ENCODE results near the gene PRKAG2. TPM values are rescaled to one million over a fixed set of nuclear protein-coding genes. Genes with fewer than 3 reads are reported as not detected.
A peak's percentile ranks its signal among the peaks of the same experiment; 100 is the strongest.
"Not testable (repeated sequence)": the region's sequence is repeated elsewhere in the genome, so short reads cannot be mapped to it uniquely, and the experiment has no call there.

Gene PRKAG2
- total RNA-seq, 2 donors from 2014 or later: 19.9 to 22.6 TPM

DNA sequence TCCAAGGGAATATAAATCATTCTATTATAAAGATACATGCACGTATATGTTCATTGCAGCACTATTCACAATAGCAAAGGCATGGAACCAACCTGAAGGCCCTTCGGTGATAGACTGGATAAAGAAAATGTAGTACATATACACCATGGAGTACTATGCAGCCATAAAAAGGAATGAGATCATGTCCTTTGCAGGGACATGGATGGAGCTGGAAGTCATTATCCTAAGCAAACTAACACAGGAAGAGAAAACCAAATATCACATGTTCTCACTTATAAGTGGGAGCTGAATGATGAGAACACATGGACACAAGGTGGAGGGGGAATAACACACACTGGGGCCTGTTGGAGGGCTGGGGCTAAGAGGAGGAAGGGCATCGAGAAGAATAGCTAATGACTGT is 30.2 kb upstream of the PRKAG2 start:
- H3K36me3 Mint-ChIP-seq, H3K27ac Mint-ChIP-seq: not testable (repeated sequence)
- H3K27me3 Mint-ChIP-seq: peaks cover 20 to 44% of the 10 kb centered on the region in 2 donors

DNA sequence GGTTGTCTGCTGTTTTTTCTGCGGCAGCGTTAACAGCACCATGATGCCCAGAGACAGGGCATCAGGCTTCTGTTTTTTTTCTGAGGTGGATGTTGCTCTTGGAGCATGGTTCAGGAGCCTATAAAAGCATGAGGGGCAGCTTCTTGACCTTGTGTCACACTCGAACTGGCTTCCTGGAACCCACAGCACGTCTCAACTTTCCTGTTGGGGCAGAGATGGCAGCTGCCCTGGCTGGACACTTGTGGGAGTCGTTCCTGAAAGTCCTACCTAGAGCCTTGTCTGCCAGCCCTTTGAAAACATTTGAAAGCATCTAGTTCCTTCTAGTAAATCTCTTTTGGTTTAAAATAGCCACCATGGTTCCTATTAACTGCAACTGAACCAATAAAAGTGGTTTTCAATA is 28.9 kb upstream of the PRKAG2 start:
- DNase-seq (ENCODE audit: low spot score): no peak
- Mint-ChIP-seq H3K9me3 (no peaks in the 10 kb centered on the region), H3K4me1 (ENCODE audit: low read depth in 2 of 2) (peaks cover 0 to 2% of the 10 kb centered on the region in 2 donors), H3K36me3 (no peaks in the 10 kb centered on the region), H3K27ac (no peak overlapping the region), H3K4me3 (no peak overlapping the region), H3K27me3 (peaks cover 24 to 50% of the 10 kb centered on the region in 2 donors)
- no peak for ATAC-seq

More for the DNA sequence above, 30.2 kb upstream of the PRKAG2 start:
- not testable (repeated sequence) for H3K9me3 Mint-ChIP-seq; H3K4me3 Mint-ChIP-seq; ATAC-seq; DNase-seq (ENCODE audit: low spot score); H3K4me1 Mint-ChIP-seq (ENCODE audit: low read depth in 2 of 2)

DNA sequence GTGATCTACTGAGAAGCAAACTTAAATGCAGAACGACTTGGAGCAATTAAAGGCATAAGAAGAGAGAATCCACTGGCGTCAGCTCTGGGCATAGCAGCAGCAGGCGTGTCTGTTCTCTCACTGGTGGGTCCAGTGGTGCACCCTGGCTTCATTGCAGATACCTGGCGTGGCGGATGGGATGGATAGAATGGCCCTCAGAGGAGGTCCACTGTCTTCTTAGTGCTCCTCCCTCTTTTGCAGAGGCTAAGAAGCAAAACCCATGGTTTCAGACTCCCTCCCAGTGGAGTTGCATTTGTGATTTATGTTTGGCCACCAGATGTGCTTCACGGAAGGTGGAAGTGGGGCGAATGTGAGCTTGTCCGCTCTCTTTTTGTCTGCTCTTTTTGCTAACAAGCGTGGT is 28.4 kb upstream of the PRKAG2 start:
- Mint-ChIP-seq H3K27me3 (peaks cover 25 to 53% of the 10 kb centered on the region in 2 donors), H3K9me3 (no peaks in the 10 kb centered on the region), H3K4me1 (ENCODE audit: low read depth in 2 of 2) (peaks cover 0 to 2% of the 10 kb centered on the region in 2 donors), H3K27ac (no peak overlapping the region), H3K4me3 (no peak overlapping the region), H3K36me3 (no peaks in the 10 kb centered on the region)
- DNase-seq (ENCODE audit: low spot score) (no peak), ATAC-seq (no peak)

DNA sequence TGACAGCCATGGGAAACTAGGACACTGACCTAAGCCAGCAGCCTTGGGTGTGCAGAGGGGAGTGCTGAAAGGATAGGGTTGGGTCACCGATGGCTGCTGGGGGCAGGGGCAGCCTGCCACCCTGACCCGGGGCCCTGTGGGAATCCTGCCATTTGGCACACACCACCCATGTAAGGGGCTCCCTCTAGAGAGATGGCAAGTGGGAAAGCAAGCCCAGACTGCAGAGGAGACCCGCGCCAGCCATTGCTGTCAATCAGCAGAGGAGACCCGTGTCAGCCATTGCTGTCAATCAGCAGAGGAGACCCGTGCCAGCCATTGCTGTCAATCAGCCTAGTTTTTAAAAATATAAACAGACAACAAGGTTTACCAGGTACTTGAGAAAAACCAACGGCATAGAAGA is 27.4 kb upstream of the PRKAG2 start:
- no peaks in the 10 kb centered on the region for H3K9me3 Mint-ChIP-seq
- no peaks in the 10 kb centered on the region for H3K36me3 Mint-ChIP-seq
- DNase-seq (ENCODE audit: low spot score) (no peak), ATAC-seq (no peak)
- no peak overlapping the region for H3K4me3 Mint-ChIP-seq
- H3K27ac Mint-ChIP-seq: no peak overlapping the region
- H3K4me1 Mint-ChIP-seq (ENCODE audit: low read depth in 2 of 2): peaks cover 0 to 2% of the 10 kb centered on the region in 2 donors
- H3K27me3 Mint-ChIP-seq: peaks cover 30 to 62% of the 10 kb centered on the region in 2 donors

DNA sequence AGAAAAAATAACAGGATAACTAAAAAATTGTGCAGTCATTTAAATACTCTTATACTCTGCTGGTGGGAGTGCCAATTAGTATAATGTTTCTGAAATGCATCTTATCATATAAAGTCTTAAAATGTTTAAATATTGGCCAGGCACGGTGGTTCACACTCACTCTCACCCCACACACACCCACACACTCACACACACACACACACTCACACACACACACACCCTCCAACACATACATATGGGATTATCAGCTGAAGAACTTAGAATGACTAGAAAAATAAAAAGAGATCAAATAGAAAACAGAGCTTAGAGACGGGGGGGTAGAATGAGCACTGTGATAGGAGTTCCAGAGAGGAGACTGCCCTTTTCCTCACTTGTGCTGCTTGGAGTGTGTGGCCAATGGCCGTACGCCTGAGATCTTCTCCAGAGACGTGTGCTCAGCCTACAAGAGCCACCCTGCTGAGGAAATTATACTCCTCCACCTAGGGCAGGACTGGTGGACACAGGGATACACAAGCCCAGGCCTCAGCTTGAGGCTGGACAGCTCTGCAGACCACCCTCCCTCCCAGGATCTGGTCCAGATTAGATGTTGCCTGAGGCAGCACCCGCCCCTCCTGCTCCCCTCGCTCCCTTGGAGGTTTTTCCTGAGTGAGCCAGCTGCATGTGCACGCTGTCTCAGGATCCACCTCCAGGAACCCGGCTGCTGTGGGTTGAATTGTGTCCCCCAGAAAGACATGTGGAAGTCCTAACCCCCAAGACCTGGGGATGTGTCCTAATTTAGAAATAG is 26.5 kb upstream of the PRKAG2 start:
- DNase-seq (ENCODE audit: low spot score) (no peak), ATAC-seq (no peak)
- Mint-ChIP-seq H3K36me3 (no peaks in the 10 kb centered on the region), H3K27me3 (peaks cover 27 to 55% of the 10 kb centered on the region in 2 donors), H3K27ac (no peak overlapping the region), H3K4me3 (no peak overlapping the region), H3K4me1 (ENCODE audit: low read depth in 2 of 2) (peaks cover 0 to 2% of the 10 kb centered on the region in 2 donors), H3K9me3 (no peaks in the 10 kb centered on the region)

DNA sequence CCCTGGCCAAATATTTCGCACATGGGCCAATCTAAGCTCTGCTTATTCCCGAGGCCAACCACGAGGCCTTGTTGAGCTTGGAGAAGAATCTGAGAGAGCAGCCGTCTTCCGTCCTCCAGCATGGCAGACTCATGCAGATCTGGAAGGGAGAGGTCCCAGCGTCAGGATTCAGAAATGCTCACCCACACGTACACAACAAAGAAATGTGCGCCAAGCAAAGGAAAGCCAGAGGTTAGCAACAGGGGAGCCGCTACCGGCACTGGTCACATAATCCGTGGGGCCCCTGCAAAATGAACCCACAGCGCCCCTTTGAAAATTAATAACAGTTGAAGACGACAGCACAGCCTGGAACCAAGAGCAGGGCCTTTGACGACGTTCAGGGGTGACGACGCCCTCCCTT is 25.4 kb upstream of the PRKAG2 start:
- ATAC-seq: no peak
- H3K27ac Mint-ChIP-seq: no peak overlapping the region
- no peaks in the 10 kb centered on the region for H3K36me3 Mint-ChIP-seq
- H3K9me3 Mint-ChIP-seq: no peaks in the 10 kb centered on the region
- no peak overlapping the region for H3K4me3 Mint-ChIP-seq
- peaks cover 28 to 49% of the 10 kb centered on the region in 2 donors for H3K27me3 Mint-ChIP-seq
- peaks cover 0 to 2% of the 10 kb centered on the region in 2 donors for H3K4me1 Mint-ChIP-seq (ENCODE audit: low read depth in 2 of 2)
- no peak for DNase-seq (ENCODE audit: low spot score)

DNA sequence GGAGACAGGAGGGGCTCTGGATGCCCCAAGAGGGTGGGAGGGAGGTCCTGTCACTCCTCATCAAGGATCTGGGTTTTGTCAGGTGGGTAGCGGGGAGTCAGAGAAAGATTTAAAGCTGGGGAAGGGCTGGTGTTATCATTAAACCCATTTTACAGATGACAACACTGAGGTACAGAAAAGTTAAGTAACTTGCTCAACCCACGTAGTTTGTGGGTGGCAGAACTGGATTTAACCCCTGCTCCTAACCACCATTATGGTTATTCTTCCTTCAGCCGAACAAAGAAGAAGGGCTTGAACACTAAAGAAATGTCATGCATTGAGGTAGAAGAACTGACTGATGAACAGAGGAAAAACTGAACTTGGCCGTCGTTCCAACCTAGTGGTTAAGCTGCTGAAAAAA is 24.9 kb upstream of the PRKAG2 start:
- H3K27me3 Mint-ChIP-seq: peaks cover 23 to 45% of the 10 kb centered on the region in 2 donors
- H3K4me1 Mint-ChIP-seq (ENCODE audit: low read depth in 2 of 2): peaks cover 0 to 2% of the 10 kb centered on the region in 2 donors
- no peaks in the 10 kb centered on the region for H3K36me3 Mint-ChIP-seq
- no peak overlapping the region for H3K27ac Mint-ChIP-seq
- no peak overlapping the region for H3K4me3 Mint-ChIP-seq
- ATAC-seq (no peak), DNase-seq (ENCODE audit: low spot score) (no peak)
- no peaks in the 10 kb centered on the region for H3K9me3 Mint-ChIP-seq

DNA sequence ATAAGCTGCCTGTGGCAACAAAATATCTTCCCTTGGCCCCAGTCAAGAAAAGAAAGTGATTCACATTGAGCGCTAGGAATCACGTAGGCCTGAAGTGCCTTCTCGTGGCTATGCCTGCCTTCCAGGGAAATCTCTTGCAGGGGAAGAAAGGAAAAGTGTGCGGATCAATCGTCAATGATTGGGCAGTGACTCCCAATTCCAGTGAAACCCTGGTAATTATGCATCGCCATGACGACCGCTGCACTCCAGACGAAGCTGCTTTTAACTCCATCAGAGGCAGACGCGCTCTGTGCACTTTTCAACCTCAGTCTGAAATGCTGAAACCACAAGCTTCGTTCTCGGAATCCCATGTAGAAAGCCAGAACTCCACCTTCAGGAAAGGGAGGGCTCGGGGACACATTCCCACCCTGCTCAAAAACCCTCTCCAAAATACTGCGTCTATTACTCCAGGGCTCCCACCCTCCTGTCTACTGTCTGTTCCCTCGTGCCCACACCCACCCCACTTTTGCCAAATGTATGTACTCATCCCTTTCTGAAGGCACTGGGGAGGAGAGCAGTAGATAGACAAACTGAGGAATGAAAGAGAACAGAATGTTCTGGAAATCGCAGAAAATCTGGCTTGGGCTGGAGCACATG is 24.2 kb upstream of the PRKAG2 start:
- H3K9me3 Mint-ChIP-seq: no peaks in the 10 kb centered on the region
- no peak overlapping the region for H3K27ac Mint-ChIP-seq
- peaks cover 0 to 2% of the 10 kb centered on the region in 2 donors for H3K4me1 Mint-ChIP-seq (ENCODE audit: low read depth in 2 of 2)
- ATAC-seq (no peak), DNase-seq (ENCODE audit: low spot score) (no peak)
- H3K27me3 Mint-ChIP-seq: peaks cover 22 to 40% of the 10 kb centered on the region in 2 donors
- H3K36me3 Mint-ChIP-seq: no peaks in the 10 kb centered on the region
- no peak overlapping the region for H3K4me3 Mint-ChIP-seq

DNA sequence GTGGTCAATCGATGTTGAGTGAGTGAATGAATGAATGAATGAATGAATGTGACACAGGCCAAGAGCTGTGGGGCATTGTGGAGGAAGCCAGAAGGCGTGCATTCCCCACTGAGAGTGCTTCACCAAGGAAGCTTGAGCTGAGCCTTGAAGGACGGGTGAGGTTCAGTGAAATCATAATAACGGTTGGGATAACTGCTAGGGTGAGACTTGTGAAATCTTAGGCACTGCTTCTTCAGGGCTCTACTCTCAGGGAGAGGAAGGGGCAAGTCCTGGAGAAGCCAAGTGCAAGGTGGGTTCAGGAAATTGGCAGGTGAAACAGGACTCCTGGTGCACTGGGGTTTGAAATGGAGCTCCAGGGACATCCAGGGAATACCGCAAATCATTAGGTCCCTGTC is 23.7 kb upstream of the PRKAG2 start:
- ATAC-seq (no peak), DNase-seq (ENCODE audit: low spot score) (no peak)
- Mint-ChIP-seq H3K4me1 (ENCODE audit: low read depth in 2 of 2) (peaks cover 0 to 2% of the 10 kb centered on the region in 2 donors), H3K4me3 (no peak overlapping the region), H3K27ac (no peak overlapping the region), H3K9me3 (no peaks in the 10 kb centered on the region), H3K27me3 (peaks cover 20 to 40% of the 10 kb centered on the region in 2 donors), H3K36me3 (no peaks in the 10 kb centered on the region)

DNA sequence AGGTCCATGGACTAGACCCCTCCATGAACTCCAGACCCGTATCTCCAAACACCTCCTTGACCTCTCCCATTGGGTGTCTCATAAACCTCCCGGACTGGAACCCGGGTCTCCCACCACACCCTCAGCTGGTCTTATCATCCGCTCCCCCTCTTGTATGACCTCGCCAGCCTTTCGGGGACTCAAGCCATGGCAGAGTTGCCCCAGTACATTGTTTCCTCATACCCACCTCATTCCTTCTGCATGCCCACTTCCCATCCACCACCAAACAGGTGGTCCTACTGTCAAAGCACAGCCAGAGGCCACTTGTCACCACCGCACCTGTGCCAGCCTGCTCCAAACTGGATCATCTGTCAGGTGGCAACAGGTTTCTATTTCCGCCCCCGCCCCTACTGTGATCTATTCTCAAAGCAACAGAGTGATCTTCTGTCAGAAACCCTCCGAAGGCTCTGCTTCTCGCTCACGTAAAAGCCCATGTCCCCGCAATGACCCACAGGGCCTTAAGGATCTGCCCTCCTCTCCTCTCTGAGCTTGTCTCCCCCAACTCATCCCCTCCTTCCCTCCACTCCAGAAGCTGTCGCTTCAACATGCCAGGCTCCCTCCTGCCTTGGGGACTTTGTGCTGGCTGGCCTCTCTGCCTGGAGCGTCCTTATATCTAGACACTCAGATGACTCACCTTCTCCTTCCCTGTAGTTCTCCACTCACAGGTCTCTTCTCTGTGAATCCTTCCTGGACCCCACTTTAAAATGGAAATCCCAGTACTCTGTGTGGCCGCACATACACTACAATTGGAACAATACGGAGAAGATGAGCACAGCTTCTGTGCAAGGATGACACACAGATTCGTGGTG is 22.8 kb upstream of the PRKAG2 start:
- H3K27me3 Mint-ChIP-seq: peaks cover 23 to 33% of the 10 kb centered on the region in 2 donors
- peaks cover 0 to 2% of the 10 kb centered on the region in 2 donors for H3K4me1 Mint-ChIP-seq (ENCODE audit: low read depth in 2 of 2)
- peak overlapping the region in 1 of 2 donors; percentile 7 for H3K27ac Mint-ChIP-seq
- H3K4me3 Mint-ChIP-seq: no peak overlapping the region
- no peaks in the 10 kb centered on the region for H3K36me3 Mint-ChIP-seq
- H3K9me3 Mint-ChIP-seq: no peaks in the 10 kb centered on the region
- no peak for DNase-seq (ENCODE audit: low spot score)
- no peak for ATAC-seq

DNA sequence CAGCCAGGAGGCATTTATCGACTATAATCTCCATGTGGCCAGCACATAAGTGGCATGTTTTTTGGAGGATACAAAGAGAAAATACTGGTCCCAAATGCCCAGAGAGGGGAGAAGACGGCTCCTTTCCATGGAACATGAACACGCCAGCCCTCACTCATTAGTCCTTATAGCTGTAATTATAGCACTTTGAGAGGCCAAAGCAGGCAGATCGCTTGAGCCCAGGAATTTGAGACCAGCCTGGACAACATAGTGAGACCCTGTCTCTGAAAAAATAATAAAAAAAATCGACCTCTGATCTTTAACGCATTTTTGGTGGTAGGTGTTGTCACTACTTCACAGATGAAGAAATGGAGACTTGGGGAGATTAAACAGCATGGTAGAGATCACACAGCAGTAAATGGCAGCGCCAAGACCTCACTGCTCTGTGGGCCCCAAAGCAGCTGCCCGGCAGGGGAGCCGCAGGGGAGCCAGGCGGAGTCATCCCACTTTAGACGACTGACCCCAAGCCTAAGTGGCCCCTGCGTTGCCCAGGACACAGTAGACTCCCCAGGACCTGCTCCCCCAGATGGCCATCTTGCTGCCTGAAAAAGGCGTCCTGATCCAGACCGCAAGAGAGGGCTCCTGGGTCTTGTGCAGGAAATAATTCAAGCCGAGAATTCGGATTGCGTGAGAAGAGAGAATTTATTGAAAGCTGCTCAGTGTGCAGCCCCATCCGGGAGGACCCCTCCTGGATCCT is 21.2 kb upstream of the PRKAG2 start:
- Mint-ChIP-seq H3K36me3 (no peaks in the 10 kb centered on the region), H3K4me3 (no peak overlapping the region), H3K9me3 (no peaks in the 10 kb centered on the region), H3K27me3 (peaks cover 29 to 34% of the 10 kb centered on the region in 2 donors), H3K4me1 (ENCODE audit: low read depth in 2 of 2) (peaks cover 0 to 2% of the 10 kb centered on the region in 2 donors), H3K27ac (no peak overlapping the region)
- DNase-seq (ENCODE audit: low spot score) (no peak), ATAC-seq (no peak)

DNA sequence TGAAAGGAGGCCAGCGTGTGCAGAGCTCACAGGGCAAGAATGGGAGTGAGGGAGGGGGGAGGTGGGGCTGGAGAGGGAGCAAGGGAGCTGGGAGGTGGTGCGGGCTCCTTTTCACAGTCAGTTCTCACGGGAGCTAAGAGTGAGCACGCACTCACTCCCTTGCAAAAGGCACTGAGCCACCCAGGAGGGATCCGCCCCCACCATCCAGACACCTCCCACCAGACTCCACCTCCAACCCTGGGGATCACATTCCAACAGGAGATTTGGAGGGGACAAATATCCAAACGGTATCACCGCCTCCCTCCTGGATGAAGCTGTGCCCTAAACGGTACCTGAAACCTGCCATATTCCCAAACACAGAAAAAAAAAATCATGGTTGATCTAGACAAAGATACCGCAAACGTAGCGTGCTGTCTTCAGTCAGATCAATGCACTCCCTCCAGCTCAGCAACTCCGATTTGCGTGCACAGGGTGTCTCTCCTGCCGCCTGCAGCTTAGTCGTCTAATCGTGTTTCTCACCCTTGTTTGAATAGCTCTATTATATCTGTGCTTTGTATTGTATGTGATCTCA is 20.3 kb upstream of the PRKAG2 start:
- DNase-seq (ENCODE audit: low spot score): no peak
- no peak overlapping the region for H3K4me3 Mint-ChIP-seq
- H3K9me3 Mint-ChIP-seq: no peaks in the 10 kb centered on the region

DNA sequence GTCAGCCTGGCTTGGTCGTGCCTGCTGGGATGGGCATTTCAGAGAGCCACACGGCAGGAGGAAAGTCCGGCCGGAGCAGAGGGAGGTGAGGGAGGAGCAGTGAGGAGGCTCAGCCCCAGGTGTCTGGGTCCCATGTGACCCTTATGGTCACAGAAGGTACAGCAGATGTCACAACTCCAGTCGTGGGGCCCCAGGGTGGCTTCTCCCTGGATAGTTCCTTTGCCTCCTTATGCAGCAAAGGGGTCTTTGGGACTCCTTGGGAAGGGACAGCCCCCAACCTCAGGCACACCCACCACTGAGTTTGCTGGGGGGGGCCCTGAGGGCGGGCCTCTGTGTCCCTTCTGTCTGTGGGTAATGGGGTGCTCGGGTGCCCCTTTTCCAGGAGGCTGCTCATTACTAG is 19.6 kb upstream of the PRKAG2 start:
- peaks cover 30 to 34% of the 10 kb centered on the region in 2 donors for H3K27me3 Mint-ChIP-seq
- no peaks in the 10 kb centered on the region for H3K9me3 Mint-ChIP-seq
- DNase-seq (ENCODE audit: low spot score) (no peak), ATAC-seq (no peak)
- H3K36me3 Mint-ChIP-seq: no peaks in the 10 kb centered on the region
- peaks cover 0 to 2% of the 10 kb centered on the region in 2 donors for H3K4me1 Mint-ChIP-seq (ENCODE audit: low read depth in 2 of 2)
- H3K27ac Mint-ChIP-seq: no peak overlapping the region
- H3K4me3 Mint-ChIP-seq: no peak overlapping the region

More for the DNA sequence above, 20.3 kb upstream of the PRKAG2 start:
- H3K4me1 Mint-ChIP-seq (ENCODE audit: low read depth in 2 of 2): peaks cover 0 to 2% of the 10 kb centered on the region in 2 donors
- H3K27ac Mint-ChIP-seq: no peak overlapping the region
- ATAC-seq: no peak
- H3K36me3 Mint-ChIP-seq: no peaks in the 10 kb centered on the region
- H3K27me3 Mint-ChIP-seq: peaks cover 29 to 36% of the 10 kb centered on the region in 2 donors

Data from natural killer cell treated with Interleukin-12 subunit alpha and Interleukin-12 subunit beta and Interleukin-15 and Interleukin-18, amount 100 ng/mL, for 72 hours (primary cell).